ENCODE measurements around the gene FCGR2B.
"Not testable (repeated sequence)": the region's sequence is repeated elsewhere in the genome, so short reads cannot be mapped to it uniquely, and the experiment has no call there.

The FCGR2B gene

DNA sequence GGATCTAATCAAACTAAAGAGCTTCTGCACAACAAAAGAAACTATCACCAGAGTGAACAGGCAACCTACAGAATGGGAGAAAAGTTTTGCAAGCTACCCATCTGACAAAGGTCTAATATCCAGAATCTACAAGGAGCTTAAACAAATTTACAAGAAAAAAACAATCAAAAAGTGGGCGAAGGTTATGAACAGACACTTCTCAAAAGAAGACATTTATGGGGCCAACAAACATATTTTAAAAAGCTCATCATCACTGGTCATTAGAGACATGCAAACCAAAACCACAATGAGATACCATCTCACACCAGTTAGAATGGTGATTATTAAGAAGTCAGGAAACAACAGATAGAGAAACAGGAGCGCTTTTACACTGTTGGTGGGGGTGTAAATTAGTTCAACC, 35.4 kb downstream of the FCGR2B start:
- intact Hi-C loops (cut with DNase I), result not testable (repeated sequence)

DNA sequence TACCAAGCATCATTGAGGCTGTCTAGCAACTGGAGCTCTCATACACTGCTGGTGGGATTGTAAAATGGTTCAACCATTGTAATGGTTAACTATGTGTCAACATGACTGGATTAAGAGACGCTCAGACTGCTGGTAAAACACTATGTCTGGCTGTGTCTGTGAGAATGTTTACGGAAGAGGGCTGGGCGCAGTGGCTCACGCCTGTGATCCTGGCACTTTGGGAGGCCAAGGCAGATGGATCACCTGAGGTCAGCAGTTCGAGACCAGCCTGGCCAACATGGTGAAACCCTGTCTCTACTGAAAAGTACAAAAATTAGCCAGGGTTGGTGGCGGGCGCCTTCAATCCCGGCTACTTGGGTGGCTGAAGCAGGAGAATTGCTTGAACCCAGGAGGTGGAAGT, 39.3 kb downstream of the FCGR2B start:
- intact Hi-C loops (cut with DNase I), result no loop called here
- DNase-seq, result no peak

More for the DNA sequence above, 35.4 kb downstream of the FCGR2B start:
- not testable (repeated sequence) for DNase-seq

DNA sequence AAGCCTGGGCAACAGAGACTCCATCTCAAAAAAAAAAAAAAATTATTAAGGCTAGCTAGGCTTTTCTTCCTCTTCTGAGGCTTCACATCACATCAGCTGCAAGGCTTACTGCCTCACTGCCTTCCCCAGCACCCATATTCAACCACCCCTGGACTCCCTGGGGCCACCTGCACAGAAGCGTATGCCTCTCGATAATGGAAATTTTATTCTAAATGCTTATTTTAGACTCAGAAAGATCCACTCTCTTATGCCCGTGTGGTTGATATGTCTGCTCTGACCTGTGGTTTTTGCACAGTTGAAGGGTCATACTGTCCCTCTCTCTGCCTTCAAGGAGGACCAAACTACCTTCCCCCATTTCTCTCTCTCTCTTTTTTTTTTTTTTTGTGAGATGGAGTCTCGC, 42.6 kb downstream of the FCGR2B start:
- intact Hi-C loops (cut with DNase I), result no loop called here
- no peak for DNase-seq

DNA sequence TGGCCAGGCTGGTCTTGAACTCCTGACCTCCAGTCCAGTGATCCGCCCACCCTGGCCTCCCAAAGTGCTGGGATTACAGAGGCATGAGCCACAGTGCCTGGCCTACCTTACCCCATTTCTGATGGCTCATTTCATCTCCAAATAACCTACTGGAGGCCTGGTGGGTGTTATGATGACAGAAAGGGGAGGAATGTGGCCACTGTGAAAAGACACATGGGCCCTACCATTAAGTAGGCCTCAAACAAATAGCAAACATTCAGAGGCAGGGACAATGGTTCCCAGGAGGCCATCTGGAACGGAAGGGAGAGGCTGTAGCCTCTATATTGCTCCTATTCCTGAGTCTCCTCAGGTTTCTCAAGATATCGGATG, 43.2 kb downstream of the FCGR2B start:
- no peak for DNase-seq
- intact Hi-C loops (cut with DNase I), result no loop called here

DNA sequence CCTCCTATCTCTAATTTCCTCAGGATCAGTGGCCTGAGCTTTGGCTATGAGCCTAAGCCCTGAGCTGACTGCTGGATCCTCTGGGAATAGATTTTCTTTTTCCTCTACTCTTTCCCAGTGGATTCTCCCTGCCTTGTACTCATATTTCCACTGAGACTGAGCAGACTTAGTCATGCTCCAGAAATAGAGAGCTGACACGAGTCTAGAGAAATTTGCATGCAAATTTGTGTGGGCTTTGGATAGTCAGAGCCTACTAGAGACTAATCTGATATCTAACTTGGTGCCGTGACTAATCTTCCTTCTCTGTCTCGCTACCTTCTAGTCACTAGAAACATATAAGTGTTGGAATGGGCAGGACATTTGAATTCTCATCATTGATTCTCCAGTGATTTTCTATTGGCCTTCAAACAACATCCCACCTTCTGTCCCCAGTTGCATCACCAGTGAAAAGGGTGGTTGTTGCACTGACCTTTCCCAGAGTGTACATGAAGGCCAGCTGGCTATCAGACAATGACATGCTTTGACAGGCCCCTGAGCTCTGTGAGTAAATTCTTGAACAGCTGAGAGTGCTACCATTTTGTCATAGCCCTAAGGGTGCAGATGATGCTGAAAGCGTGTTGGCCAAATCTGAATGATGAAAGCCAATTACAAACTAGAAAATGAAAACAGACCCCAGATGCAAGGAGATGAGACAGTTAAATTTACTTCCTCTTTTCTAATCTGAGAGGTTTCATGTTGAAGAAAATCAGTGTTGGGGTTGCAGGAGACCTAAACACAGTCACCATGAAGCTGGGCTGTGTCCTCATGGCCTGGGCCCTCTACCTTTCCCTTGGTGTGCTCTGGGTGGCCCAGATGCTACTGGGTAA, 43.8 kb downstream of the FCGR2B start, which contains the start of gene FCRLA:
Gene FCRLA, plus strand, starts transcription at position 748 of the 866 bp plus-strand sequence. Its CDS starts 36 bp downstream, at position 784.
- no peak for DNase-seq
- intact Hi-C loops (cut with DNase I), result no loop called here

DNA sequence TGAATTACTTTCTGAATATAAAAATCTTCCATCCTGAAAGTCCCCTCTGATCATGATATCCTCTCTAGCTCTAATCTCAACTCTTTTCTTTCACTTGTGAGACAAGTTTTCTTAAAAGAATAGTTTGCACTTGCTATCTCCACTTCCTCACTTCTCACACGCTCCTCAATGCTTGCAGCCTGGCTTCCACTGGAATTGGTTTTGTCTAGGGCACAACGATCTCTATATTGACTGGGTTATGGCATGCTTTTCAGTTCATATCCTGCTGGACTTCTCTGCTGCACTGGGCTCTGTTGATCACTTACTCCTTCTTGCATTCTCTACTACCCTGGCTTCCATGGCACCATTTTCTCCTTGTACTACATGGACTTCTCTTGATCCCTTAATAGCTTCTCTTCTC, 44.6 kb downstream of the FCGR2B start:
- intact Hi-C loops (cut with DNase I), result no loop called here
- no peak for DNase-seq

DNA sequence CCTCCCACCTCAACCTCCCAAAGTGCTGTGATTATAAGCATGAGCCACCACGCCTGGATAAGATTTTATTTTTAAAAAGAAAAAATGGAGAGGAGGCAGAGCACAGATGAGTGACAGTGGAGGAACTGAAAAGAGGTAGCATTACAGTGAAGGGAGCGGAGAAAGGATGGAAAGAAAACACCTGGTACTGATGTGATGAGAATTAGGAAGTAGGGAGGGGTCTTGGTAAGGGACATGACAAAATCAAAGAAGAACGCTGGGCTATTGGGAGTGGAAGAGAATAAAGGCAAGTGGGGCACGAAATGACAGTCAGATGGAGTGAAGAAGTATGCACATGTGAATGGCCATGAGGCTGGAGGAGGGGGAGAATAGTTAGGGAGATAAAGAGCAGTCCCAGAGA, 46.4 kb downstream of the FCGR2B start:
- intact Hi-C loops (cut with DNase I), result no loop called here
- no peak for DNase-seq

DNA sequence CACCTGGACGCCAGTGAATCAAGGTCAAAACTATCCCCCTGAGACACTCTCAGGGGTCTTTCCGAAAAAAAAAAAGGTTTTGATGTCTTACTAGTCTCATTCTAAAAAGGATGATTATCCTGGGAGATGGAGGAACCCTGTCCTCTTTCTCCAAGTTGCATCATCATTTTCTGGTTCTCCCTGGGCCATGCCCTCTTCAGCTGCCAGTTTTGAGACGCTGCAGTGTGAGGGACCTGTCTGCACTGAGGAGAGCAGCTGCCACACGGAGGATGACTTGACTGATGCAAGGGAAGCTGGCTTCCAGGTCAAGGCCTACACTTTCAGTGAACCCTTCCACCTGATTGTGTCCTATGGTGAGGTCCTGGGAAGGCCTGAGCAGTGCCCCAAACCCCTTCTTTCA, 47.6 kb downstream of the FCGR2B start:
- DNase-seq, result no peak
- intact Hi-C loops (cut with DNase I), result no loop called here

DNA sequence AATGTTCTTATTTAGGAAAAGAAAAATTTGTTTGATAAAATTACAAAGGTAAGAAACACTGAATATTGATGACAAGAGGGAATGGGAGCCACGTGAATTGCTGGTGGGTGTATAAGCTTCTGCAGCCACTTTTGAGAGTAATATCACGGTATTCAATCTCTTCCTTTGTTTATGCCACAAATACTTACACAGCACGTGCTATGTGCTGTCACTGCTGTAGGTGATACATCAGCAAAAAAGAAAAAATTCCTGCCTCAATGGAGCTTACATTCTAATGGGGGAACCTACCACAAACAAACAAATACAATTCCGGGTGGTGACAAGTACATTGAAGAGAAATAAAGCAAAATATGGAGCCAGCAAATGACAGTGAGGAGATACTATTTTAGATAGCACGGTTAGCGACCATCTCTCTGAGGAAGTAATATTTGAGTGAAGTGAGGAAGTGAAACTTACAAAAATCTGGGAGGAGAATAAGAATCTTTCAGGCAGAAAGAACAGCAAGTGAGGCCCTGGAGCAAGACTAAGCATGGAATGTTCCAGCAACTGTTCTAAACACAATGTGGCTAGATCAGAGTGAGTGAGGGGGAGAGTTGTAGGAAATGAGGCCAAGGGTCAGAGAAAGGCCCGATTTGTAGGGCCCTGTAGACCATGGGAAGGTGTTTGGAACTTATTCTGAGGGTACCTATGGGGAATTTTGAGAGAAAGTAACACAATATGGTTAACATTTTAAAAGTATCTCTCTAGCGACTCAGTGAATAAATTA, 55.8 kb downstream of the FCGR2B start:
- DNase-seq, result no peak
- intact Hi-C loops (cut with DNase I), result no loop called here

DNA sequence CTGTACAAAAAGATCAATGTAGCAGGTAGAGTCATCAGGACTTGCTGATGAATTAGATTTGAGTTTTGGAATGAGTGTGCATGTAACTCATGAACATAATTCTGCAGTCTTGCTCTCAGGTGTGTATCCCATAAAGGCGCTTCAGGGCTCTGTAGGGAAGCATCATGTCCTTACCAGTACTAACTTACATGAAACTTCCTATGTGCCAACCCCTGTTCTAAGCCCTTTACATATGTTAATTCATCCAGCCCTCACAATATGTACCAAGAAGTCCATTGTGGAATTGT, 56.3 kb downstream of the FCGR2B start:
- intact Hi-C loops (cut with DNase I), result no loop called here
- DNase-seq, result no peak

DNA sequence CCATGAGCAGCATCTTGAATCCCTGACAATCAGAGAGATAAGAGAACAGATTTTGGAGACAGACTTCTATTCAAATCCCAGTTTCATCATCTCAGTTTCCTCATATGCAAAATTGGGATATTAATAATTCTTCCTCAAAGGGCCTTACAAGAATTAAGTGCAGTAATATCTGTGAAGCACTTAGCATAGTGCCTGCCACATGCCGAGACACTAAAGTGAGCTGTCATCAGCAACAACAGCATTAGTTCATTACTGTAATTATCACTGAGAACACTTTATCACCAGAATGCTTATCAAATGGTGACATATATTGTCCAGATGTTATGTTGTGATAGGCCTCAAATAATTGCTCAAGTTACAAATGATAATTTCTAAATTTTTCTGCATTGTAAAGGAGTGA, 57.5 kb downstream of the FCGR2B start:
- no peak for DNase-seq
- intact Hi-C loops (cut with DNase I), result no loop called here

DNA sequence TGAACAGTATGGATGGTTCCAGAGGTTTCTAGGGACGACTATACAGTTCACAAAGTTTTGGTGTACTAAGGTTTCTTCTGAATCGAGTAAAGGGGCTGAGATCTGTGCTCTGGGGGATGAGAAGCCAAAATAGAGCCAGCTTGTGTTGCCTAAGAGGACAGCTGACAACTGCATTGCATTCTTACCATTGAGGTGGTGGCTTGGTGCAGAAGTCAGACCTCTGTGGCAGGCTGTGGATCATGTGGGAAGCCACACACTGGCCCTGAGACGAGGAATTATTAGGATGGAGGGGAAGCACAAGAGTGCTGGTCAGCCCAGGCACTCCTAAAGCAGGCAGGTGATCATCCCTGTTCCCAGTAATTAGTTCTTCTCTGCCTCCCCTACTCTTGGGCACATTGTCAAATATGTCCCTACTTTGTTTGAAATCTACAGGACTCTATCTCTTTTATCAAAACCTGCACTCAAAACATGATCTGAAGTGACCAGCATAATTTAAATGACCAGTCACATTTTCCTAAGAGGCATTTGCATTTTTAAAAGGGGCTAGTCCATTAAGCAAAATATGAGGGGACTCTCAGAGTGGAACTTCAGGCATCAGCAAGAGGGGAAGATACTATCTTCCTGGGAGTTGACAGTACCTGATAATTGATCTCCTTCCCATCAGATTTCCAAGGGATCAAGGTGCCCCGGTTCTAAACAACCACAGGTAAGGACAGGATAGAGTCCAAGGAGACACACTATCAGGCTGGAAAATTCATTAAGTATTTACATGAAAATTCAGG, 58.2 kb downstream of the FCGR2B start, which contains the start of gene FCRLB:
Gene FCRLB, plus strand, starts transcription at position 589 of the 782 bp plus-strand sequence. CDS start 1,129 bp downstream, outside the sequence.
- intact Hi-C loops (cut with DNase I), result no loop called here
- DNase-seq, result no peak

DNA sequence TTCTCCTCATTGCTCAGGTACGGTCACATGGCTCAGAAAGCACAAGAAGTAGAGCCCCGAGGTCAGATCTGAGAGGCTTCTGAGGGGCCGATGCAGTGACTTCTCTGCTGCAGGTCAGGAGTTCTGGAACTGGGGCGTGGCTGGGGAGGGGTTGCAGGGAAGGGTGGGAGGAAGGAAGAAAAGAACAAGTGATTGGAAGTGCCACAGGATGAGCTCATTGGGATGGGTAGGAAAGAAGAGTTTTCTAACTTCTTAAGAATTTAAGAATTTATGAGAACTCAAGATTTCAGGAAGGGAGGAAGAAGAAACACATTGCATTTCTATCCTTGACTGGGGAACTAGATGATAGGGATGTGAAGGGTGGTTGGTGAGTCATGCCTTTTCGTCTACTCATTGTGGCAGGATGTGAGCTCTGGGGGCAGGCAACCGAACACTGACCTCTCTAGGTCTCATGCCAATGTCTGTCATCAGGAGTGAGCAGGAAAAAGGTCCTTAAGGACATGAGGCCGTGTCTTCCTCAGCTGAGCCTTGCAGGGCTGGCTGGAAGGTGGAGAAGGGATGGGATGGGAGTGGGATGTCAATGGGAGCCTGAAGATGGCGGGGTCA, 58.9 kb downstream of the FCGR2B start:
- no peak for DNase-seq
- intact Hi-C loops (cut with DNase I), result no loop called here

DNA sequence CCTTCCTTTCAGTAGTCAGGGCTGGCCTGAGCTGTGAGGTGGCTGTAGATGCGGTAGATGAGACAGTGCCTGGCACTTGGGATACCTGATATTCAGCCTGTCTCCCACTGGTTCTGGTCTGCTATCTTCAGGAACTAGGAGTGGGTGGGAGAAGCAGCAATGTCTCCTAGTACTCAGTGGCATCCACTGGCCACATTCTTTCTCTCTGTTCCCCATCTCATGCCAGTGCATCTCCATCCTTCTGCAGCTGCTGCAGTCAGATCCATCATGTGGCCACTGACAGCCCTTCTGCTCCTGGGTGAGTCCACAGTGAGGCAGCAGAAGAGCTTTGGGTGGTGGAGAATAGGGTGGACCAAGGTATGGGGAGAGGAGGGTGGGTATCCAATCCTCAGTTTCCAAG, 59.5 kb downstream of the FCGR2B start:
- intact Hi-C loops (cut with DNase I), result no loop called here
- DNase-seq, result no peak

DNA sequence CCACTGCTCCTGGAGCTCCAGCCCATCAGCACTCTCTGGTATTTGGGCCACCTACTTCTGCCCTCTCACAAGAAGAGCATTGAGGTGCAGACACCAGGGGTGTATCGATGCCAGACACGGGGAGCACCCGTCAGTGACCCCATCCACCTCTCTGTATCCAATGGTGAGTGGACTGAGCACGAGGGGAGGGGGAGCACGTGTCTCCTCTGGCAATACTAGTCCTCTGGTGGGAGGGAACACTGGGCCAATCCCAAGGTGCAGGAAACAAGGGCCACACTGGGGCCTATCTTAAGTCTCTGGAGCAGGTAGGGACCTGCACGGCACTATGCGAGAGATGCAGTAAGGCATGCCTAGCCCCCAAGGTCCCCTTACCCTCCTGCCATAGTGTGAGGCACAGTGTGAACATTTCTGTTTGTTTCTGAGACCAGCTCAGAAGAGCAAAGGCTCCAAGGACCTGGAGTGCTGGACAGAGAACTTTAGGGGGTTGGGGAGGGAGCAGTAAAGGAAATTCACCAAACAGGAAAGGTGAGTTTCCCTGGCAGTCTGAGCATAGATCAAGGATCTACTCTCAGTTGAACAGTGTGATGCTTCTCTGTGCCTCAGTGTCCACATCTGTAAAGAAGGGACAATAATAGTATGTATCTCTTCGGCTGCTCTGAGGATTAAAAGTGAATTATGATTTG, 60.7 kb downstream of the FCGR2B start:
- no peak for DNase-seq
- intact Hi-C loops (cut with DNase I), result no loop called here

DNA sequence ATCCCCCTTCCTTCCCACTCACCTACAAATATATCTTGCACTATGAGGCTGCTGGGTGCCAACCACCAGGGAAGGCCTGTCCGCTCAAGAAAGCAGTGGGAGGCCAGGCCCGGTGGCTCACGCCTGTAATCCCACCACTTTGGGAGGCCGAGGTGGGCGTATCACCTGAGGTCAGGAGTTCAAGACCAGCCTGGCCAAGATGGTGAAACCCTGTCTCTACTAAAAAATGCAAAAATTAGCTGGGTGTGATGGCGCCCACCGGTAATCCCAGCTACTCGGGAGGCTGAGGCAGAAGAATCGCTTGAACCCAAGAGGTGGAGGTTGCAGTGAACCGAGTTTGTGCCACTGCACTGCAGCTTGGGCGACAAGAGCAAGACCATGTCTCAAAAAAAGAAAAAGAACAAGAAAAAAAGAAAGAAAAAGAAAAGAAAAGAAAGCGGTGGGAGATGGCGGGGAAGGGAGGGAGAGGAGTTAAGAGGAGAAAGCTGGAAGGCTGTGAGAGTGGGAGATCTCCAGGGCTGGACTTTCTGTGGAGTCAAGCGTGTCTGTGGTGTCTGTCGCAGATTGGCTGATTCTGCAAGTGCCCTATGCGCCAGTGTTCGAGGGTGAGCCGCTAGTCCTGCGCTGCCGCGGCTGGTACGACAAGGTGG, 62.4 kb downstream of the FCGR2B start:
- DNase-seq; intact Hi-C loops (cut with DNase I): not testable (repeated sequence)

DNA sequence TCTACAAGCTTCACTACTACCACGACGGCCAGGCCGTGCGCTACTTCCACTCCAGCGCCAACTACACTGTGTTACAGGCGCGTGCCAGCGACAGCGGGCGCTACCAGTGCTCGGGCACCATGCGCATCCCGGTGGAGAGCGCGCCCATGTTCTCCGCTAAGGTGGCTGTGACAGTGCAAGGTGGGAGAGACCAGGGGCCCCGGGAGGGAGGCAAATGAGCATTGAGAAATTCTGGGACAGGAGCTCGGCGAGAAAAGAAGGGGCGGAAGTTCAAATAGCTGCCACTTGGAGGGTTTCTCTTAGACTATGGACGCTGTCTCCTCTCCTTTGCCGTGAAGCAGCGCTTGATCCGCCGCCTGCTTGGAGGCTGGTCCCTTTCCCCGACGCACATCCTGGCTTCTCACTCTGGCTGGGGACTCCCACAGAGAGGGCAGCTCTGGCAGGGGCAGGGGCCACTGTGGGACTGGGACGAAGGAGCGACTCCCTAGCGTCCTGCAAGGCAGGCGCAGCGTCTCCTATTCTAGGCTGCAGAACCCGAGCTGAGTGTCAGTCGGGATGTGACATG, 63.0 kb downstream of the FCGR2B start:
- DNase-seq, result peak; percentile 31 to 94 (median 63)
- intact Hi-C loops (cut with DNase I), result no loop called here

DNA sequence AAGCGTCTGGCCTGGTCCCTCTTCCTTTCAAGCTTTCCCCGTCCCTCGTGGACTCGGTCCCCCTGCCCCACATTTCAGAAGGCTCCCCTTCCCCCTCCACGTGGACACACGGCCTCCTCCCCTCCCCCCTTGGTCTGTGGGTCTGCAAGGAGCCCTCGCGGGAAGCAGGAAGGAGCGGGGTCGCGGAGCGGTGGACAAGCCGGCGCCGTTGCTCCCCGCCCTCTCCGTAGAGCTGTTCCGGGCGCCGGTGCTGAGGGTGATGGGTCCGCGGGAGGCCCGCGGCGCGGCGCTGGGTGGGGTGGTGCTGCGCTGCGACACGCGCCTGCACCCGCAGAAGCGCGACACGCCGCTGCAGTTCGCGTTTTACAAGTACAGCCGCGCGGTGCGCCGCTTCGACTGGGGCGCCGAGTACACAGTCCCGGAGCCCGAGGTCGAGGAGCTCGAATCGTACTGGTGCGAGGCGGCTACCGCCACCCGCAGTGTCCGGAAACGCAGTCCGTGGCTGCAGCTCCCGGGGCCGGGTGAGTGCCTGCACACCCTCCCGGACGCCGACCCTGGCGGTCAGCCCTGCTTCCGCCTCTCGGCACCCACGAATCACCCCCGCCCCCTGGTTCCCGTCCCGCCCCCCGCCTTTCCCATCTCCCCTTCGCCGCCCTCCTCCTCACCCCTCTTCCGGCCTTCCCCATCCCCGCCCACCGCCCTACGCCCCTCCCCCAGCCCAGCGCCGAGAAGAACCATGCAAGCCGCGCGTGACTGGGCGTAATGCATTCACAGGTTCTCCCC, 63.7 kb downstream of the FCGR2B start:
- peak; percentile 46 to 94 (median 72) for DNase-seq
- intact Hi-C loops (cut with DNase I), result no loop called here
